ENCODE measurements around the gene TSEN54. TPM values are rescaled to one million over a fixed set of nuclear protein-coding genes. Genes with fewer than 3 reads are reported as not detected.

Gene TSEN54
- total and polyA plus RNA-seq, 2 experiments from 2014 or later: 45.9 to 62.5 TPM

DNA sequence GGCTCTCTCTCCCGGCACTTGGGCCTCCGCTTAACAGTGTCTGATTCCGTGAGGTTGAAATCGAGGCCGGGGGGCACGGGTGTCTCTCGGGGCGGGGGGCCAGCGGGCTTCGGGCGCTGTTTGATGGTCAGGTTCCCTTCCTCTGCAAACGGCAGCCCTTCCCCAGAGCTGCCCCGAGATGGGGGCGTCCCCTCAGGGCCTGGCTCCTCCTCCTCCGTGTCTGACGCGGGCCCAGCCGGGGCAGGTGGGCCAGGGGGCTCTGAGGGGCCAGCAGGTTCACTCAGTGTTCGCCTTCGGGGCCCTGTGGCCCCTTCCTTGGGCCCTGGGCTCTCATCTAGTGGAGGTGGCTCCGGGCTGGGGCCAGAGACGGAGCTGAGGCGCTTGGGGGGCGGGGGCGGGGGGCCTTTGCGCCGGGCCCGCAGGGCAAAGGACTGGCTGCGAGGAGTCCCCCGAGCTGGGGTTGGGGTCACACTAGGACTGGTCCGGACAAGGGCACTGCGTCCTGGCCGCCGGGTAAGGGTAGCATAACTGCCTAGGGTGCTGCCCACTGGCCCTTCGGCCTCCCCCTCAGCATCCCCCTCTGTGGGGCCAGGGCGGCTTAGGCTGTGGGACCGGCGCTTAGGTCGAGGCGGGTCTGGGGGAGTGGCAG lies 14.1 kb upstream of the TSEN54 start (continued):
- TF ChIP-seq STAT1 (IDR thresholded peaks at IDR 0.05; ENCODE audit: unreplicated experiment): no peak
- TF ChIP-seq POLR2AphosphoS5 (IDR thresholded peaks at IDR 0.05; ENCODE audit: low read depth): no peak
- no peak for TF ChIP-seq JUNB (IDR thresholded peaks at IDR 0.05; ENCODE audit: unreplicated experiment)
- no peak for TF ChIP-seq ZNF114 (CRISPR knock-in tag; IDR thresholded peaks at IDR 0.05)
- TF ChIP-seq, protein P1, sequence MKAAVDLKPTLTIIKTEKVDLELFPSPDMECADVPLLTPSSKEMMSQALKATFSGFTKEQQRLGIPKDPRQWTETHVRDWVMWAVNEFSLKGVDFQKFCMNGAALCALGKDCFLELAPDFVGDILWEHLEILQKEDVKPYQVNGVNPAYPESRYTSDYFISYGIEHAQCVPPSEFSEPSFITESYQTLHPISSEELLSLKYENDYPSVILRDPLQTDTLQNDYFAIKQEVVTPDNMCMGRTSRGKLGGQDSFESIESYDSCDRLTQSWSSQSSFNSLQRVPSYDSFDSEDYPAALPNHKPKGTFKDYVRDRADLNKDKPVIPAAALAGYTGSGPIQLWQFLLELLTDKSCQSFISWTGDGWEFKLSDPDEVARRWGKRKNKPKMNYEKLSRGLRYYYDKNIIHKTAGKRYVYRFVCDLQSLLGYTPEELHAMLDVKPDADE (IDR thresholded peaks at IDR 0.05): no peak
- no peak for TF ChIP-seq CREB1 (CRISPR knock-in tag; IDR thresholded peaks at IDR 0.05; ENCODE audit: low read depth)

DNA sequence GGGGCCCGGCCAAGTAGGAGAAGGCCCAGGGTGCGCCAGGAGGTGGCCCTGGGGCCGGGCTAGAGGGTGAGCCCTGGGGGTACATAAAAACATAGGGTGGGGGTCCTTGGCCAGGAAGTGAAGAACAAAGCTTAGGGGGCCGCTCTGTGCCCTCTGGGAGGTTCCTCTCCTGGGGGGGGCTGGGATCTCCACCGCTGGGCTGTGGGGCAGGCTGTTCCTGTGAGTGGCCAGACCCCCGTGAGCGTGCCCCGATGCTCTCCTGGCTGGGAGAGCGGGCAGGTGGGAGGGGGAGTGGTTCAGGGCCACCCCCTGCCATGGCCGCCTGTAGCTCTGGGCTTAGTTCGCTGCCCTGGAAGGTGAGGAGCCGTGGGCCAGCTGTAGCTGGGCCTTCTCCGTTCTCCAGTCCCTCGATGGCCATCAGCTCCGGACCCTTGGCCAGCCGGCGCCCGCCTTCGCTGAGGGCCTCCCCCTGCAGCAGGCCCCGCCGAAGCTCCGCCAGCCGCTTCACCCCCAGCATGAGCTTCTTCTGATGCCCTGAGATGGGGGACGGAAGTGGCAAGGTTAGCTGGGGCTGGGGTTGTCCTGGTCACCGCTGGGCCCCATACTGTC lies 13.5 kb upstream of the TSEN54 start:
- Mint-ChIP-seq H3K36me3 (ENCODE audit: low read depth) (peaks cover 17% of the 10 kb centered on the region; the same call in 2 of the 3 replicates), H3K9me3 (no peaks in the 10 kb centered on the region), H3K27ac (no peak overlapping the region), H3K27me3 (ENCODE audit: insufficient read depth, low read depth, poor library complexity) (peaks cover 5% of the 10 kb centered on the region), H3K4me1 (no peaks in the 10 kb centered on the region; the same call in 1 of the 3 replicates), H3K4me3 (no peak overlapping the region)
- Histone ChIP-seq H3F3A (replicated peaks; ENCODE audit: low read depth) (no peaks in the 10 kb centered on the region), H3K36me3 (ENCODE audit: insufficient read depth) (no peaks in the 10 kb centered on the region), H3K4me2 (no peak overlapping the region), H4K20me1 (replicated peaks; ENCODE audit: insufficient read depth) (no peaks in the 10 kb centered on the region), H2AFZ (no peak overlapping the region), H3K4me3 (no peak overlapping the region), H3K79me2 (replicated peaks; ENCODE audit: insufficient read depth) (no peaks in the 10 kb centered on the region), H3K27ac (ENCODE audit: low read depth) (no peak overlapping the region), H3K27me3 (ENCODE audit: insufficient read depth) (no peaks in the 10 kb centered on the region), H3K9me2 (ENCODE audit: insufficient read depth) (no peaks in the 10 kb centered on the region), H3K4me1 (ENCODE audit: insufficient read depth) (no peaks in the 10 kb centered on the region)
- ATAC-seq (no peak), DNase-seq (ENCODE audit: low spot score) (no peak)
- no peak for TF ChIP-seq CREB1 (CRISPR knock-in tag; IDR thresholded peaks at IDR 0.05; ENCODE audit: low read depth)
- TF ChIP-seq, protein P2, sequence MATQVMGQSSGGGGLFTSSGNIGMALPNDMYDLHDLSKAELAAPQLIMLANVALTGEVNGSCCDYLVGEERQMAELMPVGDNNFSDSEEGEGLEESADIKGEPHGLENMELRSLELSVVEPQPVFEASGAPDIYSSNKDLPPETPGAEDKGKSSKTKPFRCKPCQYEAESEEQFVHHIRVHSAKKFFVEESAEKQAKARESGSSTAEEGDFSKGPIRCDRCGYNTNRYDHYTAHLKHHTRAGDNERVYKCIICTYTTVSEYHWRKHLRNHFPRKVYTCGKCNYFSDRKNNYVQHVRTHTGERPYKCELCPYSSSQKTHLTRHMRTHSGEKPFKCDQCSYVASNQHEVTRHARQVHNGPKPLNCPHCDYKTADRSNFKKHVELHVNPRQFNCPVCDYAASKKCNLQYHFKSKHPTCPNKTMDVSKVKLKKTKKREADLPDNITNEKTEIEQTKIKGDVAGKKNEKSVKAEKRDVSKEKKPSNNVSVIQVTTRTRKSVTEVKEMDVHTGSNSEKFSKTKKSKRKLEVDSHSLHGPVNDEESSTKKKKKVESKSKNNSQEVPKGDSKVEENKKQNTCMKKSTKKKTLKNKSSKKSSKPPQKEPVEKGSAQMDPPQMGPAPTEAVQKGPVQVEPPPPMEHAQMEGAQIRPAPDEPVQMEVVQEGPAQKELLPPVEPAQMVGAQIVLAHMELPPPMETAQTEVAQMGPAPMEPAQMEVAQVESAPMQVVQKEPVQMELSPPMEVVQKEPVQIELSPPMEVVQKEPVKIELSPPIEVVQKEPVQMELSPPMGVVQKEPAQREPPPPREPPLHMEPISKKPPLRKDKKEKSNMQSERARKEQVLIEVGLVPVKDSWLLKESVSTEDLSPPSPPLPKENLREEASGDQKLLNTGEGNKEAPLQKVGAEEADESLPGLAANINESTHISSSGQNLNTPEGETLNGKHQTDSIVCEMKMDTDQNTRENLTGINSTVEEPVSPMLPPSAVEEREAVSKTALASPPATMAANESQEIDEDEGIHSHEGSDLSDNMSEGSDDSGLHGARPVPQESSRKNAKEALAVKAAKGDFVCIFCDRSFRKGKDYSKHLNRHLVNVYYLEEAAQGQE (IDR thresholded peaks at IDR 0.05; ENCODE audit: unreplicated experiment): no peak
- TF ChIP-seq NANOG (IDR thresholded peaks at IDR 0.05; ENCODE audit: borderline replicate concordance): no peak
- TF ChIP-seq, protein P1 (IDR thresholded peaks at IDR 0.05): no peak
- TF ChIP-seq ZNF114 (CRISPR knock-in tag; IDR thresholded peaks at IDR 0.05): no peak
- no peak for TF ChIP-seq EZH2 (IDR thresholded peaks at IDR 0.05; ENCODE audit: low read depth, unreplicated experiment)
- no peak for TF ChIP-seq POLR2AphosphoS5 (IDR thresholded peaks at IDR 0.05; ENCODE audit: low read depth)

Measured in GM23338 (cell line).